Left forelimb (tissue), 1 donor: ENCODE data around the gene RPUSD1.
A peak's percentile ranks its signal among the peaks of the same experiment; 100 is the strongest.

Source experiments
- DNase-seq: peaks from one replicate; pipeline ENCODE4 v3.0.0-alpha.2; 2018; ENCODE audit warnings: low spot score

RPUSD1 gene

GRCh38 chr16:818592-818991, 30.4 kb upstream of the RPUSD1 start:
- no peak for DNase-seq

- DNase-seq, result no peak
Observed at GRCh38 chr16:818132-818531, 30.0 kb upstream of the RPUSD1 start.

GRCh38 chr16:817001-817906, 29.1 kb upstream of the RPUSD1 start:
- DNase-seq, result no peak

- DNase-seq, result no peak
Observed at GRCh38 chr16:815861-816260, 27.7 kb upstream of the RPUSD1 start.

GRCh38 chr16:814974-815373, 26.8 kb upstream of the RPUSD1 start:
- no peak for DNase-seq

- no peak for DNase-seq
Observed at GRCh38 chr16:813916-814412, 25.8 kb upstream of the RPUSD1 start.

GRCh38 chr16:813204-813915, 25.2 kb upstream of the RPUSD1 start:
- DNase-seq, result peak; percentile 78

- no peak for DNase-seq
Observed at GRCh38 chr16:808085-808386, 19.9 kb upstream of the RPUSD1 start.

- DNase-seq, result peak; percentile 96
Observed at GRCh38 chr16:807347-808084, 19.3 kb upstream of the RPUSD1 start.

- DNase-seq, result no peak
Observed at GRCh38 chr16:805474-805873, 17.3 kb upstream of the RPUSD1 start.

- DNase-seq, result no peak
Observed at GRCh38 chr16:804193-805048, 16.2 kb upstream of the RPUSD1 start.

- no peak for DNase-seq
Observed at GRCh38 chr16:803754-804080, 15.5 kb upstream of the RPUSD1 start.

- DNase-seq, result no peak
Observed at GRCh38 chr16:802914-803753, 15.0 kb upstream of the RPUSD1 start.

GRCh38 chr16:802461-802860, 14.3 kb upstream of the RPUSD1 start:
- DNase-seq, result no peak

- DNase-seq, result no peak
Observed at GRCh38 chr16:801584-802363, 13.6 kb upstream of the RPUSD1 start.

GRCh38 chr16:800834-801511, 12.8 kb upstream of the RPUSD1 start:
- no peak for DNase-seq

- DNase-seq, result no peak
Observed at GRCh38 chr16:799948-800833, 12.0 kb upstream of the RPUSD1 start, which contains the start of gene GNG13. Gene GNG13 (minus strand): TSS chr16:800734. CDS start chr16:799077, 1,657 bp downstream.
